Medulla oblongata (tissue), 1 donor: ENCODE data around the gene FBLN1.
A peak's percentile ranks its signal among the peaks of the same experiment; 100 is the strongest.
"Not testable (repeated sequence)": the region's sequence is repeated elsewhere in the genome, so short reads cannot be mapped to it uniquely, and the experiment has no call there.

Experiments
- DNase-seq: peaks from one replicate; pipeline ENCODE4 v3.0.0-alpha.2; 2015; ENCODE audit errors: extremely low spot score

The FBLN1 gene

DNA sequence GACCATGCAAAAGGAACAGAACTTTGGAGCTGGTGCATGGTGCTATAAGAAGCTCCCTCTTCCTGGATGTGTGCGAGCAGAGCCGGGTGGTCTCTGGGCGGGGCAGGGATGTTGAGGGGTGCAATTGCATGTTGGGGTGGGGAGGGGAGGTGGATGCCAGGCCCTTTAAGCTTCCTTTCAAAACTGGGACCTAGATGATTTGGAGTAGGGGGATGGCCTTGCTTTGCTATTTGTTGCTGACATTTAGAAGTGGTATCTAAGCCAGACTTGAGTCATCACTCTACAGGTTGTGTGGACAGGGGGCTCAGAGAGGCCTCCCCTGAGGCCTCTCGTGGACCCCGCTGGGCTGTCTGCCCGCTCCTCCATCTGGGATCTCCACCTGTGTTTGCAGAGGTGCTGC, 24.8 kb downstream of the FBLN1 start:
- no peak for DNase-seq

DNA sequence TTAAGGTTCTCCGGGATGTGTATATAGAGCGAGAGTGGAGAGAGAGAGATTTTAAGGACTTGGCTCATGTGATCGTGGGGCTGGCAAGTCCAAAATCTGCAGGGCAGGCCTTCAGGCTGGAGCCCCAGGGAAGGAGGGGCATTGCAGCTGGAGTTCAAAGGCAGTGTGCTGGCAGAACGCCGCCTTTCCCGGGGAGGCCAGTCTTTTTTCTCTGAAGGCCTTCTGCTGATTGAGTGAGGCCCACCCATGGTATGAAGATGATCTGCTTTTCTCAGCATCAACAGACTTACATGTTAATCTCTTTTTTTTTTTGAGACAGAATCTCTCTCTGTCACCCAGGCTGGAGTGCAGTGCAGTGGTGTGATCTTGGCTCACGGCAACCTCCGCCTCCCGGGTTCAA, 25.4 kb downstream of the FBLN1 start:
- no peak for DNase-seq

DNA sequence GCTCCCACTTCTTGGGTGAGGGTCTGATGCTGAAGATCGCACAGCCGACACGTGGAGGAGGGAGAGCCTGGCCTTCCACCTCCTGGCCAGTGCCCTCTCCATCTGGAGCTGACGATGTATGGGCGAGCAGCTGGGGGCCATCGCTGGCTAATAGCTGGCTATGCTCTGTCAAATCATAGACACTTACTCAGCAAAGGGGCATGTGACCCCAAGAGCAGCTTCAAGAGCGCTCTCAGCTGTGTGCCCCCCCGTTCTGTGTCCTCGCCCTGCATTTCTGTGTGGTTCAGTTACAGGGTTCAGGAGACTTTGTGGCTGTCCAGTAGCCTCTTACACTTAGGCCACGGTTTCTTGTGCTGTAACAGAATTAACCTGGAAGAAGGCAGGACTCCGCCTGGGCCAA, 26.4 kb downstream of the FBLN1 start:
- no peak for DNase-seq

DNA sequence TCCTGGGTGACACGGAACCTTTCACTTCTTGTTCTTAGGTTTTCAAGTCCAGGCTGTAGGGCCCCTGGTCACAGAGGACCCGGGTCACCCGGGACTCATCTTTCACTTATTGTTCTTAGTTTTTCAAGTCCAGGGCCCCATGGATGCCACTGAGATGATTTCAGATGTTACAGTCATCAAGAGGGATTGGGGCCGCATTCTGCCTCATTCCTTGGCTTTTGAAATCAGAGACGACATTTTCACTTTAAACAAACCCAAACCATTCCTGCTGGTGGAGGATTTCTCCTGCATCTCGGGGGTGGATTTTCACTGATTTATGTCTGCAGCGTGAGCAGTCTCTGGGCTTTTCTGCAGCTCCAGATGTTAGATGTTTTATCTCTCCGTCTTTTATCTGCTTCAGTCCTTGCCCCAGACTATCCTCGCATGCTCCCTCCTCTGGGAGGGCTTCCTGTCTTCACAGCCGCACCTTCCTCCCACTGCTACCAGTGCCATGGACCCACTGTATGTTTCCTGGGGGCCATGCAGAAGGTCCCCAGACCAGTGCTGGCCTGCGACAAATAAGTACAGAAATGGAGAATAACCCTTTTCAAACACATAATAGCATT, 27.4 kb downstream of the FBLN1 start:
- no peak for DNase-seq

DNA sequence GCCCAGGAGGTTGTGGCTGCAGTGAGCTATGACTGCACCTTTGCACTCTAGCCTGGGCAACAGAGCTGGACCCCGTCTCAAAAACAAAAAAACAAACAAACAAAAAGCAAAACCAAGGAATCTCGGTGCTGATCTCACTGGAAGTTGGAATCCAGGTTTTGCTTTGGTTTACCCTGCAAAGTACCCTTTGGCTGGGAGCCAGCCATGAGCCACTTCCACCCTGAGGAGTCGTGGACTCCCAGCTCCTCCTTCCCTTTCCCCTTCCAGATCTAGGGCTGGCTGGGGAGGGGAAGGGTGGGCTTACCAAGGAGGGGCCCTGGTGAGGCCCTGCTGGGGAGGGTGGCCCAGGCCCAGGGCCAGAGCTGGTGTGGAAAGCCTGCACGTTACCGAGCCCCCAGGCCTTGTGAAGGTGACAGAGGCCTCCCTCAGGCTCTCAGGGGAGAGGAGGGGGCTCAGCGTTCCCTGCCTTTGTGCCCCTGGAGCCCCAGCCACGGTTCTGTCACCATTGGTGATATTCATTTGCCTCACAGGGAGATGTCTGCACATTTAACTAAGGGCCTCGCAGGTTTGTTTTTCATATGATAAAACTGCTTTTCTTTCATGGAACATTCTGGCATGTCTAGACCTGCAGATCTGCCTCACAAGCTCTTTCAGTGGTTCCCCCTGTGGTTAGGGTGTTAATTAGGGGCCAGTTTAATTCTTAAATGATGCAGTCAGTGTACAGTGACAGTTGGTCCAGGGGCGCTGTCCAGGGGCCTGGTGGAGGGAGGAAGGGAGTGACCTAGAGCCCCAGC, 29.0 kb downstream of the FBLN1 start:
- no peak for DNase-seq

DNA sequence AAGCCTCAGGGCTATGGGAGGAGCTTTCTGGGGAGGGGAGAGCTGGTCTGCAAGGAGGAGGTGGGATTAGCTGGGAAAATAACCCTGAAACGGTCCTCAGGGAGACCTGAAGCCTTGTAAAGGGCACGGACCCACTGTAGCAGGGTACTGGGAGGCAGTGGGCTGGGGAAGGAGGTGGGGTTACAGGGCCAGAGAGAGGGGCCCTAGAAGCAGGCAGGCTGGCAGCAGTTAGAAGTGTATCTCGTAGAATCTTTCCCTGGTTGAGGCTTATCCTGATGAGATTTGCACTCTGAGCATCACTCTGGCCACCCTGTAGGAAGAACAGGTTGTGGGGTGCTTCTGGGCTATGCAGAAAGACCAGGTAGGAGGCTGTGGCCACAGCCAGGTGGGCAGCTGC, 29.6 kb downstream of the FBLN1 start:
- no peak for DNase-seq

DNA sequence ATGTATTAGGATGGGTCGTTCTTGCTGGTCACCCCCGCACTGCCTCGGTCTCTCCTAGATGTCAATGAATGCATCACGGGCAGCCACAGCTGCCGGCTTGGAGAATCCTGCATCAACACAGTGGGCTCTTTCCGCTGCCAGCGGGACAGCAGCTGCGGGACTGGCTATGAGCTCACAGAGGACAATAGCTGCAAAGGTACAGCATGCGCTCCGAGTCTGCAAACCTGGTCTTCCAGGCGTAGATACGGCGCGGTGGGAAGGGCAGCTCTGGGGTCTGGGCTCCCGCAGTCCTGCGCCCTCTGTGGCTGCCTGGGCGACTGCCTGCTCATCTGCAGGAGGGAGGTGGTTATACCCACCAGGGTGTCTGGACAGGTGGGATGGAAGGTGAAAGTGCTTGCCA, 31.0 kb downstream of the FBLN1 start:
- no peak for DNase-seq

DNA sequence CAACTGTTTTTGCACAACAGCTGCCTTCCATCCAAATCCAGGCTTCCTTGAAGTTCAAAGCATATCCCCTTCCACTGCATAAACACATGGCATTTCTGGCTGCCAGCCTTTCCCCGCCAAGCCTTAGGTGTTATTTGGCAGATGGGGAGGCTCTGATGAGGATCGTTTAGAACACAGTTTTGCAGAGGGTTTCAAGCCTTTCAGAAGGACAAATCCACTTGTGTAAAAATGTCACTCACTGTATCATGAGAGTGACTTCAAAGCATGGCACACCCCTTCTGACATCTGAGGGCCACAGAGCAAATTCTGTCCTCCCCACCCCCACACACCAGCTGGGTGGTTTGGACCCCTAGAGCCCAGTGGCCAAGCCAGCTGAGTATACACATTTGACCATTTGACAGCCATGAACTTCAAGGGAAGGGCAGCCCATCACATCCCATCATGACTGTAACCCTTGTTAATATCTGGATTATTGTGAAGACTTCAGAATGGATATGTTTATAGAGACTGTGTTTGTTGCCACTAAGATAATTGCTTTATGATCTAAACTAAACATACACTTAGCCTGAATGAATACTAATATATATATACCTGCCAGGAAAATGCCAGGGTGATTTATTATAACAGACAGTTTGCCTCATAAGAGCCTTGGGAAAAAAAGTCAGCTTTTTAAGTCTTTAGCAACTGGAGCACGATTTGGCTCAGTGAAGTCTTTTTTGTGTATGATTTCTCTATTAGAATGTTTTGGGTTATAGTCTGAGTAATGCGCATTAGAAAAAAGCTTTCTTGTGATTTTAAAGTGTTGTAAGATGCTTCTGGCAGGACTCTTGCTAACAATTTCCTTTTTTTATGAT, 31.9 kb downstream of the FBLN1 start:
- DNase-seq = no peak

DNA sequence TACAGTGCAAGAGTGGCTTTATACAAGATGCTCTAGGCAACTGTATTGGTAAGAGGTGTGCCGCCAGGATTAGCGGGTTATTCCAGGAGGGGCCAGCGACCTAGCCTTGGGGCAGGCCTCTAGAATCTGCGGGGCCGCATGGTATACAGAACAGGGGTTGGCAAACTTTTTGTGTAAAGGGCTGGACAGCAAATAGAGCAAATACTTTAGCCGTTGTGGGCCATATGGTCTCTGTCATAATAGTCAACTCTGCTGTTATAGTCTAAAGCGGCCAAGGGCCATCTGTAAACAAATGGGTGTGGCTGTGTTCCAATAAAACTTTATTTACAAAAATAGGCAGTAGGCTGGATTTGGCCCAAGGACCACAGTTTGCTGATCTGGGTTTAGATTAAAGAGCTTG, 32.6 kb downstream of the FBLN1 start:
- no peak for DNase-seq

DNA sequence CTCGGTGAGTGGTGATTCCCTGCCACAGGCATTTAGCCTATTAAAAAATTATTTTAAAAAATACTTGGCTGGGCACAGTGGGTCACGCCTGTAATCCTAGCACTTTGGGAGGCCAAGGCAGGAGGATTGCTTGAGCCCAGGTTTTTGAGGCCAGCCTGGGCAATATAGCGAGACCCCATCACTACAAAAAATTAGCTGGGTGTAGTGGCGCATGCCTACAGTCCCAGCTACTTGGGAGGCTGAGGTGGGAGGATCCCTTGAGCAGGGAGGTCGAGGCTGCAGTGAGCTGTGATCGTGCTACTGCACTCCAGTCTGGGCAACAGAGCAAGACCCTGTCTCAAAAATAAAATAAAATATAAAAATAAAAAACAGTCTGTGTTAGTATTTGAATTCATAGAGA, 33.2 kb downstream of the FBLN1 start:
- DNase-seq = not testable (repeated sequence)

DNA sequence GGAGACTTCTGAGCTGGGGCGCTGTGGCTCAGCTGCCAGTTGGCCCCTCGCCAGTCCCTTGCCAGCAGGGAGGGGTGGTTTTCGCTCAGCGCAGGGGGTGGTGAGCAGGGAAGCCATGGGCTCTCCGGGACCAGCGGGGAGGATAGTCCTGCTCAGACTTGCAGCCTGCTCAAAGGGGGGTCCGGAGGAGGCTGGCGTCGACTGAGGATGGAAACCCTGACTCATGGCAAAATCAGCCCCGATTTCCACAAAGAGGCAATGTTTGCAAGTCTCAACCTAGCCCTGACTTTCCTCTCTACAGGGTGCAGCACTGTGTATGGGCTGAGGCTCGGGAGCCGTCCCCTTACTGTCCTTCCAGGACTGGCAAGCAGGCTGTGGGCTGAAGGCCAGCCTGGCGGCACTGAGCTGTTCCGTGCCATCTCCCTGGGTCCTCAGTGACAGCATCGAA, 35.1 kb downstream of the FBLN1 start:
- peak; percentile 81 for DNase-seq

DNA sequence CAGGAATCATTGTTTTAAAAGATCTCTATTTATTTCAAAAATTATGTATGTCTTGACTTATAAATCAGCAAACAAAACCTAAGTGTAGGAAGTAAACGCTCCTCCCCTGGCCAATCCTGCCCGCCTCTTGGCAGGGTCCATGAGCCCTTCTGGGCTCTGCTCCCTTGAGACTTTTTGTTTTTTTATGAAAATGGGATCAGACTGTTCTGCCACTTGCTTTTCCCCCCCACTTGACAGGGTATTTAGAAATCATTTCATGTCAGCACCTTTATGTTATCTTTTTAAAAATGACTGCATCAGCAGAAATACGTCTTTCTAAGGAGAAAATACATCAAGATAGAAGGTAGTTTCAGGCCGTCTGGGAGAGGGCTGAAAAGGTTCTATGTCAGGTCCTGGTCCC, 35.6 kb downstream of the FBLN1 start:
- peak; percentile 69 for DNase-seq

DNA sequence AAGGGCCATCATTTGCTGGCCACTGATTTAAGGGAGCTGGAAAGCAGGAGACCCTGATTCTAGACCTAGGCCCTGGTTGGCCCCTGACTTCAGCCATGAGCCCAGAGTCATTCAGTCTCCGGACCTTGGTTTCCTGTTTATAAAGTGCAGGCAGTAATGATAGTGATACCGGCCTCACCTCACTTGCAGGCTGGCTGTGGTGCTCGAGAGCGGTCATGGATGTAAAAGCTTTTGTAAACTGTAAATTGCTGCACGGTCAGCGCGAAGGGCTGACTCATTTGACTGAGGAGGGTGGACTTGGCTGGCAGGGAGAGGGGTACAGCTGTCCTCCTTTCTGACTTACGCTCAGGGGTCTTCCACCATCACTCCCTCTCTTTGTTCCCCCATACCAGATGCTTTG, 37.4 kb downstream of the FBLN1 start:
- no peak for DNase-seq

DNA sequence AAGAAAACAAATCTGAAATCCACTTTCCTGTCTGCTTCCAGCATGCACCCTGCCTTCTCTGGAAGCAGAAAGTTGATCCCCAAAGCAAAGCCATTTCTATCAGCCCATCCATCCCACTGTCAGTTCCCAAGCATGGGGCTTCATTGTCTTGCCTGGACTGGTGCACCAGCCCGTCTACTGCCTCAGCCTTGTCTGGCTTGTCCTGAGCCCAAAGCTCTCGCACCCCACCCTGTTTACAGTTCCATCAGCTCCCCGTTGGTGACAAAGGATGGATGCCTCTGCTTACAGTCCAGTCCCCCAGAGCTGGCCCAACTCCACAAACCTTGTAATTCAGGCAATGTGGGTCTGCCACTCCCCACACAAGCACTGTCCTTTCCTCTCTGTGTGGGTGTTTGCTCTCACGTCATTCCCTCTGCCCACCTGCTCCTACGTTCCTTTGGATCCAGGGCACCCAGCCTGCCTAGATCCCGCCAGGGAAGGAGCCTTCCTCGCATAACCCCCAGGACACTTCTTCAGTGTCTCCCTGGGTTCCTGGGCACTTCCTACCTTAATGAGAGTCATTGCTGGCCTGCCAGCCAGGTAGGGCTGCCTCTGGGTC, 38.8 kb downstream of the FBLN1 start:
- no peak for DNase-seq

DNA sequence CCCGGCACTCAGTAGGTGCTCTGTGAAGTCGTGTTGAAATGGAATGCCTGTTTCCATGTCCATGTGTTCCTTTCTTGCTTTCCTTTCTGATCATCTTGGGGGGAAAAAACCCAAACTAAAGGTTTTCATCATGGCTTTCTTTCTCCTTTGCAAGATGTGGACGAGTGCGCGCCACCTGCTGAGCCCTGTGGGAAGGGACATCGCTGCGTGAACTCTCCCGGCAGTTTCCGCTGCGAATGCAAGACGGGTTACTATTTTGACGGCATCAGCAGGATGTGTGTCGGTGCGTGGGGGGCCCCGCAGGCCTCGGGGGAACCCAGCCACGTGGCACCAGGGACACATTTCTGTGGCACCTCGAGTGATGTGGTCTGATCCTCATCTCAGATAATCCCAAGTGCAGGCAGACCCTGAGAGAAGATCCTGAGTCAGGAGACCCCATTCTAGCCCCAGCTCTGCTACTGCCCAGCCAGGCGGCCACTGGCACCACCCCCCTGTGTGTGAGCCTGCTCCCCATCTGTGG, 39.4 kb downstream of the FBLN1 start:
- DNase-seq = no peak

DNA sequence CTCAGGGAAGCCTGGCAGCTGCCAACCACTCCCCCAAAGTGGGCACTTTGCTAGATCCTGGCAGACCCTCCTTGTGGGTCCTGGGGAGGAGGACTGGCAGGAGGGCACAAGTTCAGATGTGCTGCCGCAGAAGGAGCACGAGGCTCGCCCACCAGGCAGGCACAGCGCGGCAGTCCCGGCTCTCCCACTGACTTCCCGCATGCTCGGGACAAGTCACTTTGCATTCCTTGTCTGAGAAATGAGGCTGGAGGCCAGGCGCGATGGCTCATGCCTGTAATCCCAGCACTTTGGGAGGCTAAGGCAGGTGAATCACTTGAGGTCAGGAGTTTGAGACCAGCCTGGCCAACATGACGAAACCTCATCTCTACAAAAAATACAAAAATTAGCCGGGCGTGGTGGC, 40.1 kb downstream of the FBLN1 start:
- DNase-seq = not testable (repeated sequence)

DNA sequence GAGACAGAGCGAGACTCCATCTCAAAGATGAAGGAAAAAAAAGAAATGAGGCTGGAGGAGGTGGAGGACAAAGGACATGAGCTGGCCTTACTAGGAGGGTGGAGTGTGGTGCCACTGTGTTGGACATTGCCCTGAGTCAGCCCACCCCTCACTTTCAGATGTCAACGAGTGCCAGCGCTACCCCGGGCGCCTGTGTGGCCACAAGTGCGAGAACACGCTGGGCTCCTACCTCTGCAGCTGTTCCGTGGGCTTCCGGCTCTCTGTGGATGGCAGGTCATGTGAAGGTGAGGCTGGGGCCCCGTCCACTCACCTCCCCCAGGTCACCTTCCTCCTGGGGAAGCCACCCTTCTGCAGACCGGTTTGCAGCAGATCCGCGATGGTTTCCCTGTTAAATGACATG, 40.6 kb downstream of the FBLN1 start:
- no peak for DNase-seq

DNA sequence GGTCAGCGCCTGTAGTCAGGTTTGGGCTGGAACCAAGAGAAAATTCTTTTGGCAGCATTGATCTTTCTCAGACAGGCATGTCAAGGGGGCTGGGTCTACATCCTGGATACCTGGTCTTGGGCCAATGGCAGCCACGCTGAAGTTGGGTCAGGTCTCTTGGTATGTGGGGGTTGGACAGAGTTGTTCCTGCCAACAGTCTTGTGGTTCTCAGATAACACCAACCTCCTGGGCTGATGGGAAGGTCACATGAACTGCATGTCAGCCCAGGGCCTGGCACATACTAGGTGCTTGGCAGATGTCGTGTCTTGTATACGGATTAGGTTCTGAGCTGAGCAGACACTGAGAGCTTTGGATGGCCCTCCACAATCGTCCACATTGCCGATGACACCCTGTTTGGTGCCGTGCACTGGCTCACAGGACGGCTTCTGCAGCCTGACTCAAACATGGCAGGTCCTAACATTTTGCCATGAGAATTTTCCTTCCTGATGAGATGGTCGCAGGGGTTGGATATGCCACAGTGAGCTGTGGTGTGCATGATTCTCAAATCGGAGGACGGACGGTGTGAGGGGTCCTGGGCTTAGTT, 42.0 kb downstream of the FBLN1 start:
- no peak for DNase-seq

DNA sequence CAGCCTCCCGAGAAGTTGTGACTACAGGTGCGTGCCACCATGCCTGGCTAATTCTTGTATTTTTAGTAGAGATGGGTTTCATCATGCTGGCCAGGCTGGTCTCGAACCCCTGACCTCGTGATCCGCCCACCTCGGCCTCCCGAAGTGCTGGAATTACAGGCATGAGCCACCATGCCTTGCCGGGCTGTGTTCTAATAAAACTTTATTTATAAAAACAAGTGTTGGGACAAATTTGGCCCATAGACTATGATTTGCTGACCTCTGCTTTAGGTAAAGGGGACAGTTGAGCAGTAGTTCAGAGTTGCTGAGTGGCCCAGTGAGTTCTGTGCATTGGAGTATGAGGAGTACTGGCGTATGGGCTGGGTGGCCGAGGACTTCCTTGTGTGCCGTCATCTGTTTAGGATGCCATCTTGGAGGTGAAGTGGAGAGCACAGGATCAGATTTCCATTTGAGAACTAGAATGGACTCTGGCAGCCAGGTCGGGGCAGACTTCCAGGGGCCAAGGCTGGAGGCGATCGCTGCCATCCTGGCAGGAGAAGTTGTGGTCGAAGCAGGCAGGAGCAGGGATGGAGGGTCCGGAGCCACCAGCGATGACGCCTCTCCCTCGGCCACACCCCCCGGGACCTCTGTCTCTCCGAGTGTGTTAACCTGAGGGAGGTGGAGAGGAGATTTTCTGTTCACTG, 43.8 kb downstream of the FBLN1 start:
- DNase-seq = no peak

DNA sequence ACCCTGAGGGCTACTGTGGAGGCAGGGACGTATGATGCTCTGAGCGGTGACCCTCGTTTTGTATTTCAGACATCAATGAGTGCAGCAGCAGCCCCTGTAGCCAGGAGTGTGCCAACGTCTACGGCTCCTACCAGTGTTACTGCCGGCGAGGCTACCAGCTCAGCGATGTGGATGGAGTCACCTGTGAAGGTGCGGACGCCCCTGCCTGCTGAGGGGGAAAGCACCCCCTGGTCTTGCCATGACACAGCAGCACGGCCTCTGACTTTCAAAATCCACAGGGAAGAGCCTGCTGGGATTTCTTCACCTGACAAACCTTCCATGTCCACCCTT, 44.3 kb downstream of the FBLN1 start:
- DNase-seq = no peak

DNA sequence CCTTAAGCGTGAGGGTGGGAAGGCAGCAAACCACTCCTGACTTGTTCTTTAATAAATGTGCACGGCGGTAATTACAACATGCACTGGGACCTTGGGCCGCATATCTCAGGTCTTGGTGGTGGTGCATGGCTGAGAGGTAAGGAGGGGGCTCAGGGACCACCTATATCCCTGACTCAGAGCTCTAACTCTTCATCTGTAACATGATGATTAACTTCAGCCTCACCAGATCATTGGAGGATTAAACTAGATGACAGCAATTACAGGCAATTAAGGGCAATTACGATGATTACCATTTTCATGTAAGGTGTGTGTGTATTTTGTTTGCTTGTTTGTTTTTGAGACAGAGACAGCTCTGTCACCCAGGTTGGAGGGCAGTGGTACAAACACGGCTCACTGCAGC, 45.0 kb downstream of the FBLN1 start:
- no peak for DNase-seq
